Left renal pelvis (tissue), 4 donors: ENCODE measurements around the gene SEMA5B. TPM values are rescaled to one million over a fixed set of nuclear protein-coding genes. Genes with fewer than 3 reads are reported as not detected.

Experiments used
- DNase-seq, 4 donors: peaks; one replicate each; pipeline ENCODE4 v3.0.0-alpha.2; 2013; ENCODE audit warnings: low read depth in 4 of 4, low spot score in 3 of 4
- polyA plus RNA-seq, 4 donors: library from polyadenylated mRNA; unstranded; fragments of 120-200 nt; gene quantifications; one replicate each; pipeline ENCODE4 v1.2.1, GENCODE V29; 2013; ENCODE audit not compliant: insufficient read length in 4 of 4

The SEMA5B gene
- polyA plus RNA-seq, 4 donors, result 20.2 to 29.4 (median 25.0) TPM

GRCh38 chr3:122929188-122930062, 98.1 kb downstream of the SEMA5B start:
- no peak for DNase-seq

- DNase-seq, result no peak
These were observed 99.0 kb downstream of the SEMA5B start for GRCh38 chr3:122928396-122929187.

GRCh38 chr3:122927726-122928125, 99.8 kb downstream of the SEMA5B start:
- no peak for DNase-seq

- no peak for DNase-seq
These were observed 100.8 kb downstream of the SEMA5B start for GRCh38 chr3:122926811-122927210.

GRCh38 chr3:122926322-122926721, 101.2 kb downstream of the SEMA5B start:
- no peak for DNase-seq

GRCh38 chr3:122925756-122926155, 101.8 kb downstream of the SEMA5B start:
- DNase-seq, result no peak

- no peak for DNase-seq
These were observed 103.5 kb downstream of the SEMA5B start for GRCh38 chr3:122924056-122924455.

- DNase-seq, result no peak
These were observed 104.0 kb downstream of the SEMA5B start for GRCh38 chr3:122923611-122924010.

- DNase-seq, result no peak
These were observed 105.5 kb downstream of the SEMA5B start for GRCh38 chr3:122921791-122922651.

GRCh38 chr3:122920986-122921385, 106.6 kb downstream of the SEMA5B start:
- no peak for DNase-seq

GRCh38 chr3:122919291-122919610, 108.3 kb downstream of the SEMA5B start:
- DNase-seq, result no peak

- DNase-seq, result peak in 1 of 4 donors; percentile 20
These were observed 108.8 kb downstream of the SEMA5B start for GRCh38 chr3:122918576-122919290.

GRCh38 chr3:122917412-122917811, 110.2 kb downstream of the SEMA5B start:
- no peak for DNase-seq

GRCh38 chr3:122916580-122916979, 111.0 kb downstream of the SEMA5B start:
- DNase-seq, result no peak

GRCh38 chr3:122916084-122916483, 111.5 kb downstream of the SEMA5B start:
- no peak for DNase-seq

GRCh38 chr3:122915300-122916055, 112.1 kb downstream of the SEMA5B start:
- DNase-seq, result no peak

- DNase-seq, result no peak
These were observed 113.9 kb downstream of the SEMA5B start for GRCh38 chr3:122913539-122914100.

- DNase-seq, result no peak
These were observed 114.6 kb downstream of the SEMA5B start for GRCh38 chr3:122912772-122913538.
